Suprapubic skin (tissue), 4 donors: Measurements from ENCODE around the gene EIF4E1B.

ENCODE experiments used
- CTCF ChIP-seq, 2 donors: fragments of 200-600 bp in 1 of 2; fragments of 450-650 bp in 1 of 2; sonication (generic) in 1 of 2; IDR thresholded peaks; one replicate each; pipeline ENCODE4 v1.5.1; 2016 to 2019; ENCODE audit warnings: antibody characterized with exemption in 2 of 2, mild to moderate bottlenecking in 1 of 2, moderate library complexity in 1 of 2
- EP300 ChIP-seq: sonication (generic); formaldehyde crosslinking; IDR thresholded peaks from one replicate; pipeline ENCODE4 v1.6.1; 2017; ENCODE audit warnings: antibody characterized with exemption
- POLR2A ChIP-seq, 2 donors: fragments of 450-650 bp; IDR thresholded peaks; one replicate each; pipeline ENCODE4 v1.6.1; 2017; ENCODE audit warnings: antibody characterized with exemption in 2 of 2, mild to moderate bottlenecking in 2 of 2, moderate library complexity in 2 of 2
- POLR2AphosphoS5 ChIP-seq, 3 donors: sonication (generic); formaldehyde crosslinking; IDR thresholded peaks; one replicate each; pipeline ENCODE4 v1.6.1; 2017; ENCODE audit warnings: antibody characterized with exemption in 3 of 3

DNA sequence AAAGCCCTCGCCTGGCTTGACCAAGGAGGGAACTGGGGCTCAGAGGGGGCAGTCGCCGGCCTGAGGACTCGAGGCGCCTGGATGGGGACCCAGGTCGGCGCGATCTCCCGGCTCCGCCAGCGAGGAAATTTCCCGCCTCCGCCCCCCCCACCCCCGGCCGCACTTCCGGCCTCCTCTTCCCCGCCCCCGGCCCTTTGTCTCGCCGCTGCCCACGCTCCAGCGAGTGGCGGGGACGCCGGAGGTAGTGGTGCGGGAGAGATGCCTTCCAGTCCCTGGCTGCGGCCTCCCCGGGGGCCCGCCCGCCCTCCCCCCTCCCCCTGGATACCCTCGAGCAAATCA, 20.1 kb upstream of the EIF4E1B start:
- TF ChIP-seq POLR2A (IDR thresholded peaks at IDR 0.05) (no peak), CTCF (IDR thresholded peaks at IDR 0.05) (no peak), EP300 (no peak), POLR2AphosphoS5 (IDR thresholded peaks at IDR 0.05) (no peak)
